ENCODE results near the gene KCNC2. TPM values are rescaled to one million over a fixed set of nuclear protein-coding genes. Genes with fewer than 3 reads are reported as not detected.

The KCNC2 gene
- total and polyA plus RNA-seq, 9 of the 15 experiments (the other 6 are each of a cell fraction or from before 2014, with no cell fraction given) = not detected

- BruUV-seq (replicated peaks) = no TSS peak
- Histone ChIP-seq H3K27me3 (ENCODE audit: control insufficient read depth in 2 of 2, insufficient read depth in 2 of 2, low read length in 2 of 2) (no peaks in the 10 kb centered on the region), H4K20me1 (replicated peaks; ENCODE audit: control insufficient read depth, insufficient read depth, low read length) (no peaks in the 10 kb centered on the region), H3K27ac (ENCODE audit: extremely low read depth, low read depth, low read length) (no peak overlapping the region), H3K36me3 (ENCODE audit: control insufficient read depth, insufficient read depth, low read length) (no peaks in the 10 kb centered on the region), H3K4me3 (no peak overlapping the region), H3K9me3 (replicated peaks; ENCODE audit: control insufficient read depth, insufficient read depth, low read depth, low read length) (no peaks in the 10 kb centered on the region), H3K9ac (ENCODE audit: insufficient read depth in 1 of 2, low read depth in 2 of 2, low read length in 2 of 2) (no peak overlapping the region), H3K4me2 (ENCODE audit: insufficient read depth, low read length) (no peak overlapping the region), H2AFZ (ENCODE audit: low read depth, low read length) (no peak overlapping the region), H3K79me2 (ENCODE audit: control insufficient read depth, insufficient read depth, low read length) (no peaks in the 10 kb centered on the region), H3K4me1 (replicated peaks in 1 of 2; ENCODE audit: control insufficient read depth in 2 of 2, insufficient read depth in 2 of 2, low read length in 2 of 2) (no peaks in the 10 kb centered on the region), H3K9me1 (ENCODE audit: control insufficient read depth, insufficient read depth, low read length) (no peaks in the 10 kb centered on the region)
- in situ Hi-C loops (cut with MboI) (no loop called here), intact Hi-C loops (cut with micrococcal nuclease) (no loop called here)
- ChIA-PET POLR2A (no interaction called here), CTCF (ENCODE audit: low intra/inter-chr PET ratio) (no interaction called here)
- DNase-seq (ENCODE audit: extremely low read depth in 1 of 4, low spot score in 3 of 4) = no peak
- TF ChIP-seq NFIC (IDR thresholded peaks at IDR 0.05) = no peak
- no peak for TF ChIP-seq ARID2 (IDR thresholded peaks at IDR 0.05)
- TF ChIP-seq TCFL5 (CRISPR knock-in tag; conservative IDR thresholded peaks at IDR 0.05) = no peak
- TF ChIP-seq ZNF764 (CRISPR knock-in tag; IDR thresholded peaks at IDR 0.05; ENCODE audit: low read depth) = no peak
- no peak for TF ChIP-seq GATA2 (CRISPR knock-in tag; IDR thresholded peaks at IDR 0.05)
- no peak for TF ChIP-seq TCF15 (CRISPR knock-in tag; IDR thresholded peaks at IDR 0.05)
- TF ChIP-seq ZBTB49 (CRISPR knock-in tag; IDR thresholded peaks at IDR 0.05; ENCODE audit: borderline replicate concordance) = no peak
- no peak for TF ChIP-seq E2F1 (CRISPR knock-in tag; IDR thresholded peaks at IDR 0.05)
- no peak for TF ChIP-seq FOXM1 (IDR thresholded peaks at IDR 0.05; ENCODE audit: low read depth)
- TF ChIP-seq FOXM1 (CRISPR knock-in tag; IDR thresholded peaks at IDR 0.05; ENCODE audit: low read depth) = no peak
- TF ChIP-seq E2F6 (IDR thresholded peaks at IDR 0.05; ENCODE audit: borderline replicate concordance in 1 of 2, extremely low read depth in 1 of 2, insufficient read depth in 1 of 2, insufficient read length in 1 of 2, low read depth in 1 of 2, low read length in 1 of 2, poor library complexity in 1 of 2, severe bottlenecking in 1 of 2) = no peak
- no peak for TF ChIP-seq TFAM (CRISPR knock-in tag; conservative IDR thresholded peaks at IDR 0.05)
- TF ChIP-seq RBM17 (IDR thresholded peaks at IDR 0.05; ENCODE audit: borderline replicate concordance, low read depth, low read length) = no peak
- TF ChIP-seq DEAF1 (CRISPR knock-in tag; IDR thresholded peaks at IDR 0.05) = no peak
- TF ChIP-seq BACH1 (tag; IDR thresholded peaks at IDR 0.05) = no peak
- 0% methylated on average over 2 of the region's 2 CpGs for WGBS (ENCODE audit: insufficient coverage, low coverage, missing lambda C conversion rate)
- no peak for ATAC-seq
- no peak for FAIRE-seq
These were observed 53.7 kb downstream of the KCNC2 start for GRCh38 chr12:75155962-75156361.
